ENCODE data around the gene FUT1. TPM values are rescaled to one million over a fixed set of nuclear protein-coding genes. Genes with fewer than 3 reads are reported as not detected.
A peak's percentile ranks its signal among the peaks of the same experiment; 100 is the strongest.

FUT1 gene
- total and polyA plus RNA-seq, 4 donors = 0.48 to 6.8 (median 1.0) TPM

GRCh38 chr19:48735031-48735615 is 17.3 kb downstream of the FUT1 start:
- H3K27me3 ChIP-seq (ENCODE audit: control insufficient read depth in 4 of 4, insufficient read depth in 4 of 4, low read length in 3 of 4) = no peaks in the 10 kb centered on the region
- WGBS = 47% methylated on average over 38 of the region's 38 CpGs
- H3K4me3 ChIP-seq (ENCODE audit: low read depth in 1 of 3, low read length in 3 of 3) = no peak overlapping the region
- peaks cover 2 to 9% (median 7%) of the 10 kb centered on the region in 4 donors for H3K4me1 ChIP-seq (ENCODE audit: control insufficient read depth in 4 of 4, insufficient read depth in 4 of 4, low read length in 3 of 4)
- no peaks in the 10 kb centered on the region for H3K36me3 ChIP-seq (ENCODE audit: control insufficient read depth in 4 of 4, insufficient read depth in 3 of 4, low read depth in 1 of 4, low read length in 3 of 4)
- H3K27ac ChIP-seq (ENCODE audit: low read depth in 1 of 2, low read length in 2 of 2) = no peak overlapping the region
- H3K9me3 ChIP-seq (ENCODE audit: control insufficient read depth in 4 of 4, low read length in 3 of 4) = no peaks in the 10 kb centered on the region
- TF ChIP-seq GABPA (IDR thresholded peaks at IDR 0.05 in 1 of 2, conservative IDR thresholded peaks at IDR 0.05 in 1 of 2) = no peak
- TF ChIP-seq RAD21 (IDR thresholded peaks at IDR 0.05) = peak; percentile 42 to 47
- TF ChIP-seq NR2F2 (IDR thresholded peaks at IDR 0.05) = no peak
- no peak overlapping the region for H3K9ac ChIP-seq (ENCODE audit: low read depth in 1 of 2, low read length in 2 of 2)
- peak; percentile 32 for DNase-seq (ENCODE audit: low spot score)

- Histone ChIP-seq H3K4me1 (ENCODE audit: control insufficient read depth in 4 of 4, insufficient read depth in 4 of 4, low read length in 3 of 4) (peaks cover 2 to 9% (median 7%) of the 10 kb centered on the region in 4 donors), H3K4me3 (ENCODE audit: low read depth in 1 of 3, low read length in 3 of 3) (no peak overlapping the region), H3K9ac (ENCODE audit: low read depth in 1 of 2, low read length in 2 of 2) (no peak overlapping the region), H3K36me3 (ENCODE audit: control insufficient read depth in 4 of 4, insufficient read depth in 3 of 4, low read depth in 1 of 4, low read length in 3 of 4) (no peaks in the 10 kb centered on the region), H3K9me3 (ENCODE audit: control insufficient read depth in 4 of 4, low read length in 3 of 4) (no peaks in the 10 kb centered on the region), H3K27ac (ENCODE audit: low read depth in 1 of 2, low read length in 2 of 2) (no peak overlapping the region), H3K27me3 (ENCODE audit: control insufficient read depth in 4 of 4, insufficient read depth in 4 of 4, low read length in 3 of 4) (no peaks in the 10 kb centered on the region)
- WGBS = 96% methylated on average over 9 of the region's 9 CpGs
- no peak for TF ChIP-seq RXRA (IDR thresholded peaks at IDR 0.05)
- no peak for TF ChIP-seq GABPA (IDR thresholded peaks at IDR 0.05 in 1 of 2, conservative IDR thresholded peaks at IDR 0.05 in 1 of 2)
- TF ChIP-seq SP1 (IDR thresholded peaks at IDR 0.05) = no peak
- DNase-seq (ENCODE audit: low spot score) = no peak
Observed at GRCh38 chr19:48734625-48735024, 17.8 kb downstream of the FUT1 start.

GRCh38 chr19:48731452-48731851 is 21.0 kb downstream of the FUT1 start:
- Histone ChIP-seq H3K36me3 (ENCODE audit: control insufficient read depth in 4 of 4, insufficient read depth in 3 of 4, low read depth in 1 of 4, low read length in 3 of 4) (no peaks in the 10 kb centered on the region), H3K9ac (ENCODE audit: low read depth in 1 of 2, low read length in 2 of 2) (no peak overlapping the region)
- TF ChIP-seq YY1 (IDR thresholded peaks at IDR 0.05) = no peak
- no peak for TF ChIP-seq JUND (IDR thresholded peaks at IDR 0.05)
- no peak for TF ChIP-seq FOXA1 (IDR thresholded peaks at IDR 0.05)
- no peak for TF ChIP-seq RAD21 (IDR thresholded peaks at IDR 0.05)
- no peak for TF ChIP-seq EGR1 (IDR thresholded peaks at IDR 0.05; ENCODE audit: low read depth in 2 of 2)
- TF ChIP-seq HNF4A (conservative IDR thresholded peaks at IDR 0.05) = no peak
- TF ChIP-seq NR2F2 (IDR thresholded peaks at IDR 0.05) = no peak
- no peak for TF ChIP-seq TAF1 (conservative IDR thresholded peaks at IDR 0.05)
- no peak for TF ChIP-seq ATF3 (IDR thresholded peaks at IDR 0.05)
- TF ChIP-seq HNF4G (IDR thresholded peaks at IDR 0.05) = no peak
- no peak for TF ChIP-seq FOXA2 (IDR thresholded peaks at IDR 0.05)
- TF ChIP-seq ZBTB33 (IDR thresholded peaks at IDR 0.05) = no peak

More at GRCh38 chr19:48731452-48731851, 21.0 kb downstream of the FUT1 start:
- Histone ChIP-seq H3K4me1 (ENCODE audit: control insufficient read depth in 4 of 4, insufficient read depth in 4 of 4, low read length in 3 of 4) (peaks cover 0 to 6% (median 0%) of the 10 kb centered on the region in 4 donors), H3K27me3 (ENCODE audit: control insufficient read depth in 4 of 4, insufficient read depth in 4 of 4, low read length in 3 of 4) (no peaks in the 10 kb centered on the region), H3K27ac (ENCODE audit: low read depth in 1 of 2, low read length in 2 of 2) (no peak overlapping the region), H3K4me3 (ENCODE audit: low read depth in 1 of 3, low read length in 3 of 3) (no peak overlapping the region), H3K9me3 (ENCODE audit: control insufficient read depth in 4 of 4, low read length in 3 of 4) (no peaks in the 10 kb centered on the region)
- DNase-seq (ENCODE audit: low spot score) = no peak
- WGBS = 86% methylated on average over 4 of the region's 4 CpGs

All from liver (tissue), 9 donors.